GM19239 (cell line): ENCODE measurements around the gene AIG1.
A peak's percentile ranks its signal among the peaks of the same experiment; 100 is the strongest.
"Not testable (repeated sequence)": the region's sequence is repeated elsewhere in the genome, so short reads cannot be mapped to it uniquely, and the experiment has no call there.

Experiments used
- DNase-seq: peaks from one replicate; pipeline ENCODE4 v3.0.0; 2011; ENCODE audit warnings: low spot score; ENCODE audit not compliant: insufficient read length
- FAIRE-seq: peaks from 2 replicates; lab custom pipeline; 2011; peaks lifted over from hg19 to GRCh38; lab: Jason Lieb, UNC

Gene AIG1

DNA sequence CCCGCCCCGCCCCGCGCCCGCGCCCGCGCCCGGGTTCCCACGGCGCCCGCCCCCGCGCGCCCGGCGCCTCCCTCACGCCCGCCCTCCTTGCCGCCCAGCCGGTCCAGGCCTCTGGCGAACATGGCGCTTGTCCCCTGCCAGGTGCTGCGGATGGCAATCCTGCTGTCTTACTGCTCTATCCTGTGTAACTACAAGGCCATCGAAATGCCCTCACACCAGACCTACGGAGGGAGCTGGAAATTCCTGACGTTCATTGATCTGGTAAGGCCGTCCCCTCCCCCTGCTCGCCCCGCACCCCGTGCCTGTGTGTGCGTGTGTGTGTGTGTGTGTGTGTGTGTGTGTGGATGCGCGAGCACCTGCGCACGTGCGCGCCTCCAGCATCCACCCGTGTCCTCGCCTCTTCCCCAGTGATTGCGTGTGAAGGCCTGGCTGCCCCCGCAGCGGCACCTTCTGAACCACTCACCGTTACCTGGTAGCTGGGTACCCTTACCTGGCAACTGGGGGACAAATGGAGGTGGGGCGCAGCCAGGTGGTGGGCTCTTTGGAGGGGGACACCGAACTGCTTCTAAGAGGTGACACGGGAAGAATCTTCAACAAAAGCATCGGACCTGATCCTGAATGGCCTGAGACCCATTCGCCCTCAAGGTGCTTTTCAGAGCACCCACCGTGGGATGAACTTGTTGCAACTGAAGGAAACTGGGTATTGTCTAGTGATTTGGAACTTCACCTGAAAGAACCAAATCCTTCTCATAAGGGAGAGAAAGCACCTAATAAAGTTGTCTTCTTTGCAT, at the start of gene AIG1:
AIG1 (plus strand) TSS at position 84 of the 791 bp plus-strand sequence; CDS start at position 121, 37 bp downstream.
- DNase-seq: no peak
- peak; percentile 88 for FAIRE-seq

DNA sequence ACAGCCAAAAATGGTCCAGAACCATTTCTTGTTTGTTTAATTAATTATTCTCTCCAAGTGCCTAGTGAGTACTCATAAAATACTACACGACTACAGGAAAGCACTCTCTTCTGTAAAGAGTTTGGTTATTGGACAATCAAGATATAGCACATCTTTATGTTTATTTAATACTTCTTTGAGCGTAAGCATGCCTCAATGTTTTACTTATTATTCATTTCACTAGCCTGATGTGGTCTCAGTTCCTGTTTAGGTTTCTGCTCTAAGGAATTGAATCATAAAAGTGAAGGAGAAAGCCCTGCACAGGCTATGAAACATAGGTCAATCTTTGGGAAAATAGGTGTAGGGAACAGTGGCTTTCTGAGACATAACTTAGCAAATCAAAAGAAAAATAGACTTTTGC, 45.9 kb upstream of the AIG1 start:
- DNase-seq (no peak), FAIRE-seq (no peak)

- no peak for DNase-seq
- no peak for FAIRE-seq
Observed at GRCh38 chr6:143015300-143015706, 45.4 kb upstream of the AIG1 start.

GRCh38 chr6:143018955-143019354, 41.7 kb upstream of the AIG1 start:
- FAIRE-seq (no peak), DNase-seq (no peak)

DNA sequence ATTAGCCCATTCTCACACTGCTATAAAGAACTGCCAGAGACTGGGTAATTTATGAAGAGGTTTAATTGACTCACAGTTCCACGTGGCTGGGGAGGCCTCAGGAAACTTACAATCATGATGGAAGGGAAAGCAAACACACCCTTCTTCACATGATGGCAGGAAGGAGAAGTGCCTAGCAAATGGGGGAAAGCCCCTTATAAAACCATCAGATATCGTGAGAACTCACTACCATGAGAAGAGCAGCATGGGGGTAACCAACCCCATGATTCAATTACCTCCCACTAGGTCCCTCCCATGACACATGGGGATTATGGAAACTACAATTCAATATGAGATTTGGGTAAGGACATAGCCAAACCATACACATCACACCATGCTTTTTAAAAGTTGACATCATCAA, 39.8 kb upstream of the AIG1 start:
- FAIRE-seq, DNase-seq: not testable (repeated sequence)

DNA sequence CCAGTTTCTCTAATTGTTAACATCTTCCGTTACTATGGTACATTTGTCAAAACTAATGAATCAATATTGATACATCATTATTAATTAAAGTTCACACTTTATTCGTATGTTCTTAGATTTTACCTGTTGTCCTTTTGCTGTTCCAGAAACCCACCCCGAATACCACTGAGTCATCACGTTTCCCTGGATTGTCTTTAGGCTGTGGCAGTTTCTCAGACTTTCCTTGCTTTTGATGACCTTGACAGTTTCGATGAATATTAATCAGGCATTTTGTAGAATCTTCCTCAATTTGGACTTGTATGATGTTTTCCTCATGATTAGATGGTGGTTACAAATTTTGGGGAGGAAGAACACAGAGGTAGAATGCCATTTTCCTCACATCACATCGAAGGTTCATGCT, 39.1 kb upstream of the AIG1 start:
- no peak for DNase-seq
- FAIRE-seq: no peak

GRCh38 chr6:143022587-143022986, 38.1 kb upstream of the AIG1 start:
- FAIRE-seq: no peak
- no peak for DNase-seq

GRCh38 chr6:143023695-143024094, 37.0 kb upstream of the AIG1 start:
- DNase-seq (no peak), FAIRE-seq (no peak)

DNA sequence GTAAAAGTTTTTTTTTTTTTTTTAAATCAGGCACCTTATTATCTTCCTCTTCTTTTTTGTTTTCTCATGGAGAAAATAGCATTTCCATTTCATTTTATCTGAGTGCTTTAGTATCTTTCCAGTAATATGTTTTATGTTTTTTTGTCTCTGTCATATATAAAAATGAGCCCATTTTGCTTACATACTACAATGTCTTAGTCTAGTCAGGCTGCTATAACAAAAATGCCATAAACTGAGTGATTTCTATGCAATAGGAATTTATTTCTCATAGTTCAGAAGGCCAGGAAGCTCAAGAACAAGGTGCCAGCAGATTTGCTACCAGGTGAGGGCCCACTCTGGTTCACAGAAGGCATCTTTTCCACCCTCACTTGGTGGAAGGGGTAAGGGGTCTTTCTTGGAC, 35.7 kb upstream of the AIG1 start:
- no peak for FAIRE-seq
- no peak for DNase-seq

- FAIRE-seq: peak; percentile 44
- no peak for DNase-seq
Observed at GRCh38 chr6:143026696-143027449, 33.8 kb upstream of the AIG1 start.

DNA sequence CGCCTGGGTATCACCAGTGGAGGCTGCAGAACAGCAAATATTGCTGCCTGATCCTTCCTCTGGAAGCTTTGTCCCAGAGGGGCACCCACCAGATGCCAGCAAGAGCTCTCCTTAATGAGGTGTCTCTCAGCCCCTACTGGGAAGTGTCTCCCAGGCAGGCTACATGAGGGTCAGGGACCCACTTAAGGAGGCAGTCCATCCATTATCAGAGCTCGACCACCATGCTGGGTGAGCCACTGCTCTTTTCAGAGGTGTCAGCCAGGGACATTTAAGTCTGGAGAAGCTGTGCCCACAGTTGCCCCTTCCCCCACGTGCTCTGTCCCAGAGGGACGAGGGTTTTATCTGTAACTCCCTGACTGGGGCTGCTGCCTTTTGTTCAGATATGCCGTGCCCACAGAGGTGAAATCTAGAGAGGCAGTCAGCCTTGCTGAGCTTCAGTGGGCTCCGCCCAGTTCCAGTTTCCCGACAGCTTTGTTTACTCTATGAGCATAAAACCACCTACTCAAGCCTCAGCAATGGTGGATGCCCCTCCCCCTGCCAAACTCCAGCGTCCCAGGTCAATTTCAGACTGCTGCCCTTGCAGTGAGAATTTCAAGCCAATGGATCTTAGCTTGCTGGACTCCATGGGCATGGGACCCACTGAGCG, 25.9 kb upstream of the AIG1 start:
- DNase-seq: no peak
- no peak for FAIRE-seq

GRCh38 chr6:143037470-143037869, 23.2 kb upstream of the AIG1 start:
- DNase-seq (no peak), FAIRE-seq (peak; percentile 33)

GRCh38 chr6:143038833-143039232, 21.9 kb upstream of the AIG1 start:
- no peak for FAIRE-seq
- DNase-seq: no peak

- FAIRE-seq: no peak
- no peak for DNase-seq
Observed at GRCh38 chr6:143039548-143039947, 21.1 kb upstream of the AIG1 start.

GRCh38 chr6:143040018-143040417, 20.7 kb upstream of the AIG1 start:
- FAIRE-seq (no peak), DNase-seq (no peak)

DNA sequence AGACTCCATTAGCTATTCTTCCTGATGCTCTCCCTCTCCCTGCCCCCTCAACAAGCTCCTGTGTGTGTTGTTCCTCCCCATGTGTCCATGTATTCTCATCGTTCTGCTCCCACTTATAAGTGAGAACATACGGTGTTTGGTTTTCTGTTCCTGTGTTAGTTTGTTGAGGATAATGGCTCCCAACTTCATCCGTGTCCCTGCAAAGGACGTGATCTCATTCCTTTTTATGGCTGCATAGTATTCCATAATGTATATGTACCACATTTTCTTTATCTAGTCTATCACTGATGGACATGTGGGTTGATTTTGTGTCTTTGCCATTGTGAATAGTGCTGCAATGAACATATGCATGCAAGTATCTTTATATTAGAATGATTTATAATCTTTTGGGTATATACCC, 16.3 kb upstream of the AIG1 start:
- DNase-seq, FAIRE-seq: not testable (repeated sequence)

- FAIRE-seq: no peak
- no peak for DNase-seq
Observed at GRCh38 chr6:143049611-143050010, 11.1 kb upstream of the AIG1 start.

GRCh38 chr6:143050509-143050908, 10.2 kb upstream of the AIG1 start:
- DNase-seq (no peak), FAIRE-seq (no peak)

DNA sequence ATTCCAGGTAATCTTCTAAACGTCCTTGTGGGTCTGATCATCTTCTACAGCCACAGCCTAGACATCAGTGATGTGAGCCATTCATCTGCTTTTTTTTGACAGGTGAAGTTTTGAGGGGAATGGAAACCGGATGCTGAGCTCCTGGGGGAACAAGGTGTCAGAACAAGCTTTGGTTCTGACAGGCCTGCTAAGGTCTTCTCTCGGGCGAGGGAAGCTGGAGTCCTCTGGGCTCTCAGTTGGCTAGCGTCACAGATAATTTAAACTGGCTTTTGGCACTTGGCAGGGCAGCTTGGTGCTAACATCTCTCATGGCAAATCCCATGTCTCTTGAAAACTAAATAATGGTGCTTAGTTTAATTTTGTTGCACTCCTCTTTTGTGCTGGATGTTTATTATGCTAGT, 8.4 kb upstream of the AIG1 start:
- no peak for FAIRE-seq
- no peak for DNase-seq

DNA sequence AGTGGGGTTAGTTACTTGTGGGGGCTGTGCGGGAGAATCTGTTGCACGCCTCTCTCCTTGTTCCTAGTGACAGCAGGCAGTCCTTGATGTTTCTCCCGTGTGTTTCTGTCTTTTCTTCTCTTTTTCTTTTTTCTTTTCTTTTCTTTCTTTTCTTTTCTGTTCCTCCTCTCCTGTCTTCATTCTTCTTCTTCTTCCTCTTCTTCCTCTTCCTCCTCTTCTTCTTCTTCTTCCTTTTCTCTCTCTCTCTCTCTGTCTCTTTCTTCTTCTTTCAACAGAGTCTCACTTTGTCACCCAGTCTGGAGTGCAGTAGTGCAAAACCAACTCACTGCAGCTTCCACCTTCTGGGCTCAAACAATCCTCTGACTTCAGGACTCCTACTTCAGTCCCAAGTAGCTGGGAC, 6.8 kb upstream of the AIG1 start:
- DNase-seq: no peak
- FAIRE-seq: no peak

GRCh38 chr6:143054329-143054728, 6.4 kb upstream of the AIG1 start:
- DNase-seq: no peak
- FAIRE-seq: no peak
